HEK293T (cell line): ENCODE data around the gene POPDC2.

Experiments used
- ARNT ChIP-seq: fragments of 450-650 bp; IDR thresholded peaks from 2 replicates; pipeline ENCODE4 v1.6.1; 2017; ENCODE audit warnings: mild to moderate bottlenecking
- ELF4 ChIP-seq: fragments of 450-650 bp; IDR thresholded peaks from 2 replicates; pipeline ENCODE4 v1.6.1; 2017; ENCODE audit warnings: antibody characterized with exemption
- FOXM1 ChIP-seq: fragments of 450-650 bp; IDR thresholded peaks from 2 replicates; pipeline ENCODE4 v1.6.1; 2017; ENCODE audit warnings: mild to moderate bottlenecking, borderline replicate concordance
- SP1 ChIP-seq: fragments of 450-650 bp; IDR thresholded peaks from 2 replicates; pipeline ENCODE4 v1.6.1; 2017
- ZNF384 ChIP-seq: fragments of 450-650 bp; IDR thresholded peaks from 2 replicates; pipeline ENCODE4 v1.6.1; 2016

GRCh38 chr3:119596398-119596797 lies 64.0 kb downstream of the POPDC2 start:
- TF ChIP-seq ARNT (no peak), ELF4 (no peak), ZNF384 (no peak), SP1 (no peak), FOXM1 (no peak)
